ENCODE data around the gene SRRM1. TPM values are rescaled to one million over a fixed set of nuclear protein-coding genes. Genes with fewer than 3 reads are reported as not detected.
"Not testable (repeated sequence)": the region's sequence is repeated elsewhere in the genome, so short reads cannot be mapped to it uniquely, and the experiment has no call there.

Gene SRRM1
- total RNA-seq, 4 donors from 2014 or later, result 61.6 to 101 (median 89.0) TPM

- TF ChIP-seq CTCF (IDR thresholded peaks at IDR 0.05), result no peak
- peak; percentile 7 for ATAC-seq (ENCODE audit: low FRiP score)
- DNase-seq (ENCODE audit: low spot score), result no peak
These were observed 51.3 kb downstream of the SRRM1 start for GRCh38 chr1:24694380-24694843.

DNA sequence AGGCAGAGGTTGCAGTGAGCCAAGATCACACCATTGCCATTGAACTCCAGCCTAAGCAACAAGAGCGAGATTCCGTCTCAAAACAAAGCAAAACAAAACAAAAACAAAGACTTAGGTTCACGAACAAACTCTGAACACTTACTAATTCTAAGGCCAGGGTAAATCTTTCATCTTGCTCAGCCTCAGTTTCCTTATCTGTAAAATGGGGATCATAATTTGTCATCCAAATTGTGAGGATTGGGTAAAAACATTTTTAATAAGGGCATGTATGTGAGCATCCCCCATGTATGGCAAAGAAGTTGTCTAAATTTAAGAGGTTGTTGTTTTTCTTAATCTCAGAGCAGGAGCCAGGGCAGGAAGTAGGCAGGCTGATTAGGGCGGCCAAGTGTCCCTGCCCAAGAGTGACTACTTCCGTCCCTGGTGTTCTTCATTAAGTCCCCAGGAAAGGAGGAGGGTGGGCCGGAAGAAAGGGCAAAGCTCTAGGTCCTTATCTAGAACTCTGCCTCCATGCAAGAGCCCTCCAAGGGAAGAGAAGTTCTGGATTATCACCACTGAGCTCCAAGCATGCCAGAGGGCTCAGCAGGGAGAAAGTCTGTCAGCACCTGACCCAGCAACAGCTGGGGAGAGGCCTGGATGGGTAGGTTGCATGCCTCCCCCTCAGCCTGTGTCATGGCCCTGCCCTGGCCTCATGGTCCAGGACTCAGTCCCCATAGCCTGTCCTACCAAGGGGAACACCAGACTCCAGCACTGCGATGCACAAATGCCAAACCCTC is 52.3 kb downstream of the SRRM1 start:
- no peak for TF ChIP-seq CTCF (IDR thresholded peaks at IDR 0.05)
- ATAC-seq (ENCODE audit: low FRiP score), result no peak
- no peak for DNase-seq (ENCODE audit: low spot score)

- ATAC-seq (ENCODE audit: low FRiP score) (no peak), DNase-seq (ENCODE audit: low spot score) (no peak)
- TF ChIP-seq CTCF (IDR thresholded peaks at IDR 0.05), result no peak
These were observed 53.1 kb downstream of the SRRM1 start for GRCh38 chr1:24696041-24696755.

- no peak for TF ChIP-seq CTCF (IDR thresholded peaks at IDR 0.05)
- DNase-seq (ENCODE audit: low spot score) (no peak), ATAC-seq (ENCODE audit: low FRiP score) (no peak)
These were observed 53.7 kb downstream of the SRRM1 start for GRCh38 chr1:24696756-24697330.

GRCh38 chr1:24697453-24698001 is 54.4 kb downstream of the SRRM1 start:
- ATAC-seq (ENCODE audit: low FRiP score); DNase-seq (ENCODE audit: low spot score): not testable (repeated sequence)

DNA sequence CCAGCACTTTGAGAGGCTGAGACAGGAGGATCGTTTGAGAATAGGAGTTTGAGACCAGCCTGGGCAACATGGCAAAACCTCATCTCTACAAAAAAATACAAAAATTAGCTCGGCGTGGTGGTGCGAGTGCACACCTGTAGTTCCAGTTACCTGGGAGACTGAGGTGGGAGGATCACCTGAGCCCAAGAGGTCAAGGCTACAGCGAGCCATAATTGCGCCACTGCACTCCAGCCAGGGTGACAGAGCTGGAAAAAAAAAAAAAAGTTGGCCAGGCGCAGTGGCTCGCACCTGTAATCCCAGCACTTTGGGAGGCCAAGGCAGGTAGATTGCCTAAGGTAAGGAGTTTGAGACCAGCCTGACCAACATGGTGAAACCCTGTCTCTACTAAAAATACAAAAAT is 55.2 kb downstream of the SRRM1 start:
- not testable (repeated sequence) for ATAC-seq (ENCODE audit: low FRiP score); DNase-seq (ENCODE audit: low spot score)

GRCh38 chr1:24699628-24700027 is 56.5 kb downstream of the SRRM1 start:
- no peak for TF ChIP-seq CTCF (IDR thresholded peaks at IDR 0.05)
- DNase-seq (ENCODE audit: low spot score), result no peak
- no peak for ATAC-seq (ENCODE audit: low FRiP score)
